Panc1 (cell line): ENCODE results near the gene FHL1. TPM values are rescaled to one million over a fixed set of nuclear protein-coding genes. Genes with fewer than 3 reads are reported as not detected.

Experiments used
- ATAC-seq: fragments of 200-7000 bp; cut with Tn5 transposase; 2 replicates; pipeline ENCODE4 v1.9.1; 2020; ENCODE audit warnings: mild to moderate bottlenecking, moderate library complexity
- BruUV-seq: library from RNA; stranded (reverse); fragments of 400-500 nt; replicated peaks from 2 replicates; lab custom pipeline; 2021; lab: Mats Ljungman, UMichigan
- CTCF ChIA-PET: fragments of 300-600 bp; sonication (Branson Sonifier 250); formaldehyde crosslinking; loops from one replicate; lab custom pipeline; 2022; ENCODE audit warnings: antibody characterized with exemption; lab: Charles Lee
- POLR2A ChIA-PET: fragments of 300-600 bp; sonication (Branson Sonifier 250); formaldehyde crosslinking; loops from one replicate; lab custom pipeline; 2022; ENCODE audit warnings: antibody characterized with exemption; lab: Charles Lee
- DNase-seq: peaks from one replicate; pipeline ENCODE4 v3.0.0-alpha.2; 2010; ENCODE audit warnings: low read depth, low spot score
- H3K27ac ChIP-seq: 2 replicates; pipeline ENCODE4 v1.5.1; 2011; ENCODE audit warnings: mild to moderate bottlenecking, low read length, inconsistent platforms
- H3K27me3 ChIP-seq: fragments of 200-500 bp; sonication (Bioruptor generic); 2 replicates; pipeline ENCODE4 v1.6.0; 2014; ENCODE audit warnings: low read length, inconsistent platforms; ENCODE audit not compliant: control insufficient read depth, insufficient read depth
- H3K36me3 ChIP-seq: fragments of 200-500 bp; sonication (Bioruptor generic); 2 replicates; pipeline ENCODE4 v1.5.1; 2014; ENCODE audit warnings: inconsistent platforms, mild to moderate bottlenecking, low read length, moderate library complexity; ENCODE audit not compliant: control insufficient read depth, insufficient read depth
- H3K4me1 ChIP-seq: 2 replicates; pipeline ENCODE4 v1.5.1; 2011; ENCODE audit warnings: inconsistent platforms, mild to moderate bottlenecking, low read length, moderate library complexity; ENCODE audit not compliant: control insufficient read depth, insufficient read depth
- H3K4me3 ChIP-seq, 2 experiments: 2 replicates each; pipeline ENCODE4 v1.5.1; 2011 to 2012; ENCODE audit warnings: low read depth in 2 of 2, low read length in 2 of 2, mild to moderate bottlenecking in 2 of 2, inconsistent platforms in 1 of 2, moderate library complexity in 1 of 2
- H3K9me3 ChIP-seq: fragments of 200-500 bp; sonication (Bioruptor generic); 2 replicates; pipeline ENCODE4 v1.5.1; 2014; ENCODE audit warnings: low read depth, mild to moderate bottlenecking, inconsistent platforms, low read length, moderate library complexity; ENCODE audit not compliant: control insufficient read depth, insufficient read depth
- CTCF ChIP-seq: fragments of 450-650 bp; IDR thresholded peaks from 2 replicates; pipeline ENCODE4 v1.5.1; 2017; ENCODE audit warnings: mild to moderate bottlenecking
- POLR2AphosphoS5 ChIP-seq: IDR thresholded peaks from 2 replicates; pipeline ENCODE4 v1.6.1; 2012; ENCODE audit warnings: mild to moderate bottlenecking, low read depth, low read length, moderate library complexity
- SIN3A ChIP-seq: IDR thresholded peaks from 2 replicates; pipeline ENCODE4 v1.6.1; 2012; ENCODE audit warnings: low read depth, mild to moderate bottlenecking, low read length, moderate library complexity, borderline replicate concordance; ENCODE audit not compliant: insufficient read depth
- TCF7L2 ChIP-seq: IDR thresholded peaks from 2 replicates; pipeline ENCODE4 v1.6.1; 2011; ENCODE audit warnings: mild to moderate bottlenecking, low read depth, low read length, inconsistent platforms
- in situ Hi-C: cut with HindIII; loops from 2 replicates; pipeline ENCODE4 v1.10.0; 2016; ENCODE audit warnings: low sequenced_read_pairs, low pct_unique_long_range_greater_than_20kb
- intact Hi-C: fragments of 100-400 bp; cut with micrococcal nuclease; formaldehyde crosslinking; loops from one replicate; pipeline ENCODE4 v1.10.0; 2022; ENCODE audit not compliant: unreplicated experiment
- total RNA-seq: library from RNA; stranded (reverse); gene quantifications from one replicate; pipeline ENCODE4 v1.2.1, GENCODE V29; 2021; ENCODE audit not compliant: unreplicated experiment
- TF ChIP-seq, protein P1 (sequence below), 2 experiments: IDR thresholded peaks; 2 replicates each; pipeline ENCODE4 v1.6.1; 2011 to 2012; ENCODE audit warnings: low read depth in 2 of 2, control low read depth in 1 of 2, low read length in 1 of 2, mild to moderate bottlenecking in 1 of 2, moderate library complexity in 1 of 2; ENCODE audit not compliant: insufficient read depth in 1 of 2

The FHL1 gene
- total RNA-seq, 1 experiment from 2014 or later = 67.9 TPM

- Histone ChIP-seq H3K4me3 (no peak overlapping the region), H3K27me3 (no peaks in the 10 kb centered on the region), H3K27ac (no peak overlapping the region), H3K4me1 (no peaks in the 10 kb centered on the region), H3K9me3 (no peaks in the 10 kb centered on the region), H3K36me3 (no peaks in the 10 kb centered on the region)
- intact Hi-C loops (no loop called here), in situ Hi-C loops (no loop called here)
- POLR2A ChIA-PET = interaction anchor here (0.6 kb wide), 1 partner anchor 22 kb away, joined by 3 read pairs; no protein-coding TSS in a partner anchor
- no peak for TF ChIP-seq POLR2AphosphoS5
- no peak for TF ChIP-seq CTCF
- TF ChIP-seq TCF7L2 = no peak
- no peak for TF ChIP-seq SIN3A
- TF ChIP-seq, protein P1, sequence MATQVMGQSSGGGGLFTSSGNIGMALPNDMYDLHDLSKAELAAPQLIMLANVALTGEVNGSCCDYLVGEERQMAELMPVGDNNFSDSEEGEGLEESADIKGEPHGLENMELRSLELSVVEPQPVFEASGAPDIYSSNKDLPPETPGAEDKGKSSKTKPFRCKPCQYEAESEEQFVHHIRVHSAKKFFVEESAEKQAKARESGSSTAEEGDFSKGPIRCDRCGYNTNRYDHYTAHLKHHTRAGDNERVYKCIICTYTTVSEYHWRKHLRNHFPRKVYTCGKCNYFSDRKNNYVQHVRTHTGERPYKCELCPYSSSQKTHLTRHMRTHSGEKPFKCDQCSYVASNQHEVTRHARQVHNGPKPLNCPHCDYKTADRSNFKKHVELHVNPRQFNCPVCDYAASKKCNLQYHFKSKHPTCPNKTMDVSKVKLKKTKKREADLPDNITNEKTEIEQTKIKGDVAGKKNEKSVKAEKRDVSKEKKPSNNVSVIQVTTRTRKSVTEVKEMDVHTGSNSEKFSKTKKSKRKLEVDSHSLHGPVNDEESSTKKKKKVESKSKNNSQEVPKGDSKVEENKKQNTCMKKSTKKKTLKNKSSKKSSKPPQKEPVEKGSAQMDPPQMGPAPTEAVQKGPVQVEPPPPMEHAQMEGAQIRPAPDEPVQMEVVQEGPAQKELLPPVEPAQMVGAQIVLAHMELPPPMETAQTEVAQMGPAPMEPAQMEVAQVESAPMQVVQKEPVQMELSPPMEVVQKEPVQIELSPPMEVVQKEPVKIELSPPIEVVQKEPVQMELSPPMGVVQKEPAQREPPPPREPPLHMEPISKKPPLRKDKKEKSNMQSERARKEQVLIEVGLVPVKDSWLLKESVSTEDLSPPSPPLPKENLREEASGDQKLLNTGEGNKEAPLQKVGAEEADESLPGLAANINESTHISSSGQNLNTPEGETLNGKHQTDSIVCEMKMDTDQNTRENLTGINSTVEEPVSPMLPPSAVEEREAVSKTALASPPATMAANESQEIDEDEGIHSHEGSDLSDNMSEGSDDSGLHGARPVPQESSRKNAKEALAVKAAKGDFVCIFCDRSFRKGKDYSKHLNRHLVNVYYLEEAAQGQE (IDR thresholded peaks at IDR 0.05; ENCODE audit: insufficient read depth in 1 of 2, low read depth in 2 of 2, low read length in 1 of 2) = no peak
- DNase-seq (no peak), ATAC-seq (no peak)
- BruUV-seq = no TSS peak
- CTCF ChIA-PET = no interaction called here
Measured at GRCh38 chrX:136115126-136115903, 32.0 kb upstream of the FHL1 start.

DNA sequence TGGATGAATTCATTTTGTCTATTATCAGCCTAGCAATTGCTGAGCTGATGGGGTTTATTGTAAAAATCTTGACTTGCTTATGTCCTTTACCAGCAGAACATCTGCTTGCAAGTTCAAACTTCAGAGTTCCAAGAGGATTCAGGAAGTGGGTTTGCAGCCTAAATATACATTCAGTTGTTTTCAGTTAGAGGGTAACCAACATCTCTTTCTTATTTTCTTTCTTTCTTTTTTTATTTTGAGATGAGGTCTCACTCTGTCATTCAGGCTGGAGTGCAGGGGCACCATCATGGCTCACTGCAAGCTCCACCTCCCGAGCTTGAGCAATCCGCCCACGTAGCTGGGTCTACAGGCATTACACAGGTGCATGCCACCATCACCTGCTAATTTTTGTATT, 31.4 kb upstream of the FHL1 start:
- intact Hi-C loops (no loop called here), in situ Hi-C loops (no loop called here)
- Histone ChIP-seq H3K27me3 (no peaks in the 10 kb centered on the region), H3K27ac (no peak overlapping the region), H3K4me1 (no peaks in the 10 kb centered on the region), H3K4me3 (no peak overlapping the region), H3K36me3 (no peaks in the 10 kb centered on the region), H3K9me3 (no peaks in the 10 kb centered on the region)
- DNase-seq = no peak
- POLR2A ChIA-PET = no interaction called here
- no peak for TF ChIP-seq CTCF
- no peak for TF ChIP-seq TCF7L2
- TF ChIP-seq SIN3A = no peak
- TF ChIP-seq, protein P1 (IDR thresholded peaks at IDR 0.05; ENCODE audit: insufficient read depth in 1 of 2, low read depth in 2 of 2, low read length in 1 of 2) = no peak
- no peak for TF ChIP-seq POLR2AphosphoS5
- CTCF ChIA-PET = no interaction called here
- BruUV-seq = no TSS peak
- no peak for ATAC-seq
